Heart left ventricle (tissue), 16 donors: ENCODE data around the gene PLPPR3. TPM values are rescaled to one million over a fixed set of nuclear protein-coding genes. Genes with fewer than 3 reads are reported as not detected.
A peak's percentile ranks its signal among the peaks of the same experiment; 100 is the strongest.
"Not testable (repeated sequence)": the region's sequence is repeated elsewhere in the genome, so short reads cannot be mapped to it uniquely, and the experiment has no call there.

Experiments
- ATAC-seq, 4 donors: fragments of 200-7000 bp; cut with Tn5 transposase; one replicate each; pipeline ENCODE4 v1.9.1; 2020 to 2022; ENCODE audit warnings: moderate library complexity in 4 of 4, mild to moderate bottlenecking in 3 of 4, moderate number of reproducible peaks in 1 of 4
- DNase-seq, 5 donors: peaks; one replicate each; pipeline ENCODE4 v3.0.0-alpha.2; 2020
- H3K27ac ChIP-seq, 12 donors: fragments of 200-600 bp; sonication (generic) in 4 of 12; one replicate each; pipeline versions ENCODE4 v1.5.0 to v1.8.0; 2016 to 2022; ENCODE audit warnings: mild to moderate bottlenecking in 2 of 12
- H3K27me3 ChIP-seq, 9 donors: fragments of 200-600 bp; sonication (generic) in 2 of 9; one replicate each; pipeline versions ENCODE4 v1.5.1 to v1.8.0; 2016 to 2022; ENCODE audit warnings: mild to moderate bottlenecking in 3 of 9
- H3K36me3 ChIP-seq, 9 donors: fragments of 200-600 bp; sonication (generic) in 2 of 9; one replicate each; pipeline versions ENCODE4 v1.5.0 to v1.8.0; 2018 to 2022; ENCODE audit warnings: mild to moderate bottlenecking in 2 of 9
- H3K4me1 ChIP-seq, 12 donors: fragments of 200-600 bp; sonication (generic) in 4 of 12; one replicate each; pipeline versions ENCODE4 v1.5.0 to v1.8.0; 2016 to 2022; ENCODE audit warnings: mild to moderate bottlenecking in 3 of 12
- H3K4me3 ChIP-seq, 12 donors: fragments of 200-600 bp; sonication (generic) in 4 of 12; one replicate each; pipeline versions ENCODE4 v1.5.0 to v1.8.0; 2017 to 2022; ENCODE audit warnings: mild to moderate bottlenecking in 9 of 12, moderate library complexity in 4 of 12
- H3K9me3 ChIP-seq, 12 donors: fragments of 200-600 bp; sonication (generic) in 4 of 12; one replicate each; pipeline versions ENCODE4 v1.5.0 to v1.8.0; 2016 to 2022; ENCODE audit warnings: mild to moderate bottlenecking in 1 of 12
- POLR2A ChIP-seq, 2 donors: fragments of 450-650 bp; IDR thresholded peaks; one replicate each; pipeline ENCODE4 v1.6.1; 2017; ENCODE audit warnings: antibody characterized with exemption in 2 of 2, mild to moderate bottlenecking in 2 of 2, moderate library complexity in 2 of 2
- WGBS, 4 donors: extraction: QIAGEN DNeasy Blood & Tissue Kit in 2 of 4; methylation state at CpG; one replicate each; pipeline versions ENCODE4 v1.1.5 to v1.1.7; 2013 to 2018; 5-methylcytosine and 5-hydroxymethylcytosine counted together
- intact Hi-C, 10 donors: fragments of 100-400 bp; cut with DNase I; formaldehyde crosslinking; loops; one replicate each; pipeline versions ENCODE4 v1.11.1 to v1.14.2; 2022
- polyA plus RNA-seq, 2 donors: library from polyadenylated mRNA; stranded (reverse); fragments of 200-250 nt; gene quantifications; one replicate each; pipeline ENCODE4 v1.2.3, GENCODE V29; 2013
- total RNA-seq, 9 donors: library from RNA; depleted of rRNA in 2 of 9; stranded (reverse); fragments of >200 nt in 2 of 9; fragmentation: NEBNext Ultra II Directional in 3 of 9; extraction: Animal tissue kit (Norgen Biotek cat#: 25700) in 3 of 9; gene quantifications; one replicate each; pipeline versions ENCODE4 v1.1.0 to v1.2.4, GENCODE V29; 2016 to 2023
- TF ChIP-seq, protein P1 (sequence below), 12 donors: fragments of 200-600 bp; sonication (generic) in 4 of 12; IDR thresholded peaks; one replicate each; pipeline versions ENCODE4 v1.5.0 to v1.8.0; 2018 to 2022; ENCODE audit warnings: antibody characterized with exemption in 12 of 12, mild to moderate bottlenecking in 5 of 12
- donor health status: ischemic (EF 13 %, LVEDD 7.1; RV severe dilation, severe dysfunction).
- donor health status: healthy with polysubstance abuse.
- donor health status: DM: no; HTN: yes; CAD: no.
- donor health status: DM: no; HTN: no; CAD: no.
- donor health status: ischemic (EF 25% LVEDD 6.9; RV normal size, moderate dysfunction).
- donor health status: ischemic (EF 25% LVEDD 5.7; RV mildly dilated, moderate dysfunction).
- donor health status: healthy.
- donor health status: DM: yes; HTN: yes; CAD: no.
- donor health status: ischemic (EF 35%, LVEDD 5.7; RV mildly dilated, moderate dysfunction).
- donor health status: nonischemic (EF 11% LVEDD 7.7; RV severe dilation, severe dysfunction).
- donor health status: DM: yes; HTN: yes; CAD: no.
- donor health status: PGD.
- donor health status: ischemic (EF 29% LVEDD 5.4; RV normal size, mild dysfunction).
- donor health status: nonischemic (EF 23%, LVEDD 6.1; RV moderate dilation, normal function).

Gene PLPPR3
- total and polyA plus RNA-seq, 11 donors, result 0.10 to 0.50 (median 0.14) TPM; not detected in 8

DNA sequence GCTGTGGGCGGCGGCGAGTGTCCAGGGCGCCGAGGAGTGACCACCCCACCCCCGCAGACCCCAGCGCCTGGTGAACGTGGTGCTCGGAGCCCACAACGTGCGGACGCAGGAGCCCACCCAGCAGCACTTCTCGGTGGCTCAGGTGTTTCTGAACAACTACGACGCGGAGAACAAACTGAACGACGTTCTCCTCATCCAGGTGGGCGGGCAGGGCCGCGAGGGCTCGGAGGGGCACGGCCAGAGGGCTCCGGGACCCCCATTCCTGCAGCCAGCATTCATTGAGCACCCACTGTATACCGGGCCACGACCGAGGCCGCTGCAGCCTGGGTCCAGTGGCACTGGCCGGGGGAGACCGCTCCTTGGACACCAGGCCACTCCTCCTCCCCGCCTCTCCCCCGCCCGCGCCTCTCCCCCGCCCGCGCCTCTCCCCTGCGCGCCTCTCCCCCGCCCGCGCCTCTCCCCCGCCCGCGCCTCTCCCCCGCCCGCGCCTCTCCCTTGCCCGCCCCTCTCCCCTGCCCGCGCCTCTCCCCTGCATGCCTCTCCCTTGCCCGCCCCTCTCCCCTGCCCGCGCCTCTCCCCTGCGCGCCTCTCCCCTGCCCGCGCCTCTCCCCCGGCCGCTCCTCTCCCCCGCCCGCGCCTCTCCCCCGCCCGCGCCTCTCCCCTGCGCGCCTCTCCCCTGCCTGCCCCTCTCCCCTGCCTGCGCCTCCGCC, 22.2 kb upstream of the PLPPR3 start:
- Histone ChIP-seq H3K4me1 (peaks cover 0 to 29% (median 8%) of the 10 kb centered on the region in 12 donors), H3K4me3 (peak overlapping the region in 9 of 12 donors; percentile 14 to 46 (median 24)), H3K9me3 (no peaks in the 10 kb centered on the region), H3K27me3 (peaks cover 11 to 71% (median 30%) of the 10 kb centered on the region in 9 donors), H3K27ac (no peak overlapping the region), H3K36me3 (no peaks in the 10 kb centered on the region)
- intact Hi-C loops, result no loop called here
- WGBS, 4 donors, result 3 to 50% (median 35%) methylated on average over 11 to 68 of the region's 70 CpGs
- ATAC-seq (no peak), DNase-seq (no peak)
- TF ChIP-seq POLR2A (IDR thresholded peaks at IDR 0.05), result no peak
- TF ChIP-seq, protein P1, sequence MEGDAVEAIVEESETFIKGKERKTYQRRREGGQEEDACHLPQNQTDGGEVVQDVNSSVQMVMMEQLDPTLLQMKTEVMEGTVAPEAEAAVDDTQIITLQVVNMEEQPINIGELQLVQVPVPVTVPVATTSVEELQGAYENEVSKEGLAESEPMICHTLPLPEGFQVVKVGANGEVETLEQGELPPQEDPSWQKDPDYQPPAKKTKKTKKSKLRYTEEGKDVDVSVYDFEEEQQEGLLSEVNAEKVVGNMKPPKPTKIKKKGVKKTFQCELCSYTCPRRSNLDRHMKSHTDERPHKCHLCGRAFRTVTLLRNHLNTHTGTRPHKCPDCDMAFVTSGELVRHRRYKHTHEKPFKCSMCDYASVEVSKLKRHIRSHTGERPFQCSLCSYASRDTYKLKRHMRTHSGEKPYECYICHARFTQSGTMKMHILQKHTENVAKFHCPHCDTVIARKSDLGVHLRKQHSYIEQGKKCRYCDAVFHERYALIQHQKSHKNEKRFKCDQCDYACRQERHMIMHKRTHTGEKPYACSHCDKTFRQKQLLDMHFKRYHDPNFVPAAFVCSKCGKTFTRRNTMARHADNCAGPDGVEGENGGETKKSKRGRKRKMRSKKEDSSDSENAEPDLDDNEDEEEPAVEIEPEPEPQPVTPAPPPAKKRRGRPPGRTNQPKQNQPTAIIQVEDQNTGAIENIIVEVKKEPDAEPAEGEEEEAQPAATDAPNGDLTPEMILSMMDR (IDR thresholded peaks at IDR 0.05), result no peak

GRCh38 chr19:843180-843835, 21.6 kb upstream of the PLPPR3 start:
- TF ChIP-seq, protein P1 (IDR thresholded peaks at IDR 0.05), result no peak
- TF ChIP-seq POLR2A (IDR thresholded peaks at IDR 0.05), result no peak
- ATAC-seq, result peak in 3 of 4 donors; percentile 51 to 54 (median 54)
- Histone ChIP-seq H3K4me1 (peaks cover 0 to 31% (median 8%) of the 10 kb centered on the region in 12 donors), H3K27ac (no peak overlapping the region), H3K36me3 (no peaks in the 10 kb centered on the region), H3K9me3 (no peaks in the 10 kb centered on the region), H3K4me3 (peak overlapping the region in 10 of 12 donors; percentile 2 to 46 (median 24)), H3K27me3 (peaks cover 11 to 72% (median 30%) of the 10 kb centered on the region in 9 donors)
- intact Hi-C loops, result no loop called here
- WGBS, 4 donors, result 3 to 10% (median 6%) methylated on average over 25 to 46 of the region's 46 CpGs
- DNase-seq, result peak in 1 of 5 donors; percentile 68

DNA sequence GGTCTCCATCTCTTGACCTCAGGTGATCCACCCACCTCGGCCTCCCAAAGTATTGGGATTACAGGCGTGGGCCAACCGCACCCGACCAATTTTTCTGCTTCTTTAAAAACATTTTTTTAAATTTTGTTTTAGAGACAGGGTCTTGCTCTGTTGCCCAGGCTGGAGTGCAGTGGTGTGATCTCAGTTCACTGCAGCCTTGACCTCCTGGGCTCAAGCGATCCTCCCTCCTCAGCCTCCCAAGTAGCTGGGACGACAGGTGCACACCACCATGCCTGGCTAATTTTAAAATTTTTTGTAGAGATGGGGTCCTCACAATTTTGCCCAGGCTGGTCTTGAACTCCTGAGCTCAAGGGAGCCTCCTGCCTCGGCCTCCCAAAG, 21.0 kb upstream of the PLPPR3 start:
- 81 to 86% (median 83%) methylated on average over 7 of the region's 7 CpGs for WGBS, 4 donors

GRCh38 chr19:840519-841206, 18.9 kb upstream of the PLPPR3 start, which contains the start of gene PRTN3:
Gene PRTN3 (plus strand): TSS chr19:840999. CDS start chr19:841009, 10 bp downstream.
- Histone ChIP-seq H3K27ac (no peak within 1 kb of the TSS), H3K27me3 (peaks cover 8 to 66% (median 20%) of the 10 kb centered on the region in 9 donors), H3K4me3 (no peak within 1 kb of the TSS), H3K36me3 (no peaks in the 10 kb centered on the region), H3K9me3 (no peaks in the 10 kb centered on the region), H3K4me1 (peaks cover 0 to 25% (median 8%) of the 10 kb centered on the region in 12 donors)
- ATAC-seq, result peak in 1 of 4 donors; percentile 41
- WGBS, 4 donors, result 64 to 75% (median 69%) methylated on average over 16 to 24 of the region's 24 CpGs
- TF ChIP-seq, protein P1 (IDR thresholded peaks at IDR 0.05), result no peak
- TF ChIP-seq POLR2A (IDR thresholded peaks at IDR 0.05), result no peak
- intact Hi-C loops, result no loop called here
- no peak for DNase-seq

More for the DNA sequence above, 21.0 kb upstream of the PLPPR3 start:
- H3K4me3 ChIP-seq, intact Hi-C loops, H3K36me3 ChIP-seq, H3K9me3 ChIP-seq, ATAC-seq, DNase-seq, H3K27ac ChIP-seq: not testable (repeated sequence)
- Histone ChIP-seq H3K27me3 (peaks cover 11 to 68% (median 27%) of the 10 kb centered on the region in 9 donors), H3K4me1 (peaks cover 0 to 26% (median 8%) of the 10 kb centered on the region in 12 donors)
